K562 (cell line): ENCODE data around the gene ETFRF1. TPM values are rescaled to one million over a fixed set of nuclear protein-coding genes. Genes with fewer than 3 reads are reported as not detected.
A peak's percentile ranks its signal among the peaks of the same experiment; 100 is the strongest.

Source experiments
- L3MBTL2 ChIP-seq: fragments of 450-650 bp; IDR thresholded peaks from 2 replicates; pipeline ENCODE4 v1.6.1; 2016; ENCODE audit warnings: mild to moderate bottlenecking, moderate library complexity
- PHB ChIP-seq: fragments of 250-450 bp; sonication (Bioruptor Pico); IDR thresholded peaks from 2 replicates; pipeline ENCODE4 v1.5.0; 2021
- REST ChIP-seq, 2 experiments: fragments of 450-650 bp; formaldehyde crosslinking in 1 of 2; IDR thresholded peaks; 2 replicates each; pipeline versions ENCODE4 v1.4.0 to v1.6.1; 2014 to 2020; ENCODE audit warnings: mild to moderate bottlenecking in 2 of 2, borderline replicate concordance in 1 of 2, low read depth in 1 of 2
- RUNX1 ChIP-seq: sonication (generic); IDR thresholded peaks from 2 replicates; pipeline ENCODE4 v1.6.1; 2016; ENCODE audit warnings: antibody characterized with exemption, low read depth
- THAP12 ChIP-seq: fragments of 250-450 bp; sonication (Bioruptor Pico); IDR thresholded peaks from 2 replicates; pipeline ENCODE4 v1.9.0; 2021; ENCODE audit warnings: mild to moderate bottlenecking, inconsistent platforms
- ZNF318 ChIP-seq, 2 experiments: fragments of 450-650 bp; IDR thresholded peaks; 2 replicates each; pipeline ENCODE4 v1.6.1; 2016; ENCODE audit warnings: mild to moderate bottlenecking in 2 of 2, borderline replicate concordance in 1 of 2, low read depth in 1 of 2, moderate library complexity in 1 of 2
- polyA plus RNA-seq, 8 experiments: library from polyadenylated mRNA; depleted of rRNA in 4 of 8; stranded (reverse) in 5 of 8; unstranded in 3 of 8; fragments of >200 nt; fragmentation: Nextera tagmentation in 2 of 8; fragmentation: Illumina TruSeq in 1 of 8; extraction: Ambion mirVana in 2 of 8; extraction: Trizol in 1 of 8; gene quantifications; 2 replicates each; pipeline versions ENCODE4 v1.2.1 to v1.2.3, GENCODE V29; 2011 to 2014; ENCODE audit warnings: inconsistent platforms in 1 of 8, missing spikeins in 1 of 8
- total RNA-seq, 7 experiments: library from RNA; depleted of rRNA in 6 of 7; stranded (reverse); fragments of >200 nt in 6 of 7; fragmentation: Illumina TruSeq in 2 of 7; extraction: Trizol in 2 of 7; gene quantifications; 2 replicates each; pipeline versions ENCODE4 v1.2.1 to v1.2.3, GENCODE V29; 2011 to 2021; ENCODE audit warnings: low replicate concordance in 1 of 7

The ETFRF1 gene
- total and polyA plus RNA-seq, 9 of the 15 experiments (the other 6 are each of a cell fraction or from before 2014, with no cell fraction given) = 16.1 to 107 (median 33.7) TPM

DNA sequence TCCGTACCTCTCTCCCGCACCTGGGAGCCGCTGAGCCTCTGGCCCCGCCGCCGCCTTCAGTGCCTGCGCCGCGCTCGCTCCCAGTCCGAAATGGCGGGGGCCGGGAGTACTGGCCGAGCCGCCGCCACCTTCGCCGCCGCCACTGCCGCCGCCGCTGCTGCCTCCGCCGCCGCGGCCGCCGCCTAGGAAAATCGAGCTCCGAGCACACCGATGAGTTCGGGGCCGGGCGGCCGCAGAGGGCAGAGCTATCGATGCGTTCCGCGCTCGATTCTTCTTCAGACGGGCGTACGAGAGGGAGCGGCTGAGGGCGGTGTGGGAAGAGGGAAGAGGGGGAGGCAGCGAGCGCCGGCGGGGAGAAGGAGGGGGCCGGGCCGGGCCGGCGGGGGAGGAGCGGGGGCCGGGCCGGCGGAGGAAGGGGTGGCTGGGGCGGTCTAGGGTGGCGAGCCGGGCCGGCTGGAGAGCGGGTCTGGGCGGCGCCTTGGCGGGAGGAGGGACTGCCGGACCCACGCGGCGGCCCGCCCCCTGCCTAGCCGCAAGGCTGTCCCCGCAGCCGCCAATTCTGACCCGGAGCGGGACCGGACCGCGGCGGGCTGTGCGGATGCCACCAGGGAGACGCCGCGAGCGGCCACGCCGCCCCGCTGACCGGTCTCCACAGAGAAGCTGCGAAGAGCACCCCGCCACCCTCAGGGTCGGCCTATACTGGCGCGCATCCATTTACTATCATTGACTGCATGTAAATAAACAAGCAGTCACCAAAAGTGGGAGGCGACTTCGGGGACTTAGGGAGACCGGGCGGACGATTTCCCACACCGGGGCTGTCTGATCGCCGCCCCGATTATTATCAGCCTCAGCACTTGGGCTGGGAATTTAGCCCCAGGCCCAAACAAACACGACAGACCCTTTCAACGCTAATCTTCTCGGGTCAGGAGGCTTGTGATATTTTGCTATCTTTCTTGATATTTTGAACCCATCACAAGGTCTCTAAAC lies 56.0 kb downstream of the ETFRF1 start, which contains the start of gene KRAS (continued):
- TF ChIP-seq ZNF318 (IDR thresholded peaks at IDR 0.05; ENCODE audit: borderline replicate concordance in 1 of 2, low read depth in 1 of 2) = no peak
- TF ChIP-seq RUNX1 = no peak
- TF ChIP-seq THAP12 (CRISPR knock-in tag) = peak; percentile 62
- peak; percentile 85 for TF ChIP-seq L3MBTL2
- no peak for TF ChIP-seq PHB (CRISPR knock-in tag)
- TF ChIP-seq REST (IDR thresholded peaks at IDR 0.05; ENCODE audit: borderline replicate concordance) = peak; percentile 97
- TF ChIP-seq REST (CRISPR knock-in tag; IDR thresholded peaks at IDR 0.05; ENCODE audit: low read depth) = no peak; the same call in 1 of the 2 replicates
